Kidney tubule cell (primary cell): ENCODE measurements around the gene ERC2.

Experiments used
- DNase-seq: peaks from one replicate; pipeline ENCODE4 v3.0.0-alpha.2; 2018; ENCODE audit warnings: low spot score

Gene ERC2

GRCh38 chr3:56253941-56254665 is 214.2 kb downstream of the ERC2 start:
- DNase-seq = no peak

GRCh38 chr3:56251343-56251945 is 216.8 kb downstream of the ERC2 start:
- DNase-seq = peak; percentile 62

- DNase-seq = no peak
These were observed 220.2 kb downstream of the ERC2 start for GRCh38 chr3:56248021-56248420.

- DNase-seq = no peak
These were observed 230.0 kb downstream of the ERC2 start for GRCh38 chr3:56238299-56238698.

- no peak for DNase-seq
These were observed 234.5 kb downstream of the ERC2 start for GRCh38 chr3:56233742-56234141.

GRCh38 chr3:56229311-56229710 is 239.0 kb downstream of the ERC2 start:
- no peak for DNase-seq

GRCh38 chr3:56222866-56223265 is 245.4 kb downstream of the ERC2 start:
- no peak for DNase-seq

GRCh38 chr3:56219894-56220805 is 248.1 kb downstream of the ERC2 start:
- DNase-seq = peak; percentile 52

- DNase-seq = no peak
These were observed 258.1 kb downstream of the ERC2 start for GRCh38 chr3:56209982-56210751.

DNA sequence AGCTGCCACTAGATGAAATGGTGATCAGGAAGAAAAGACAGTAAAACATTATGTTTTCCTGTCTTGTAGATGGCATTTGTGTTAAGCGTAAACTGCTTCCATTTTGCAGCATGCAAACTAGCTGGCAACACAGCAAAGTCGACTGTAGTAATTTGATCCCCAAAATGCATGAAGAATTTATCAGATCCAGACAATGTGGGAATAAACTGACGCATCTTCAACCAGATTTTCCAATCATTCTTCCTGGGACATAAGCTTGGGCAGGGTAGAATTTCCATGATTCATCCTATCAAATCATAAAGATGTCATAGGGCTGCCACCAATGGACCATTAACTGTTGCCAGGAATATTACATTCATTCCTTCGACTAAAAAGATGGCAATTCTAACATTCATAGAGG is 260.3 kb downstream of the ERC2 start:
- DNase-seq = no peak

DNA sequence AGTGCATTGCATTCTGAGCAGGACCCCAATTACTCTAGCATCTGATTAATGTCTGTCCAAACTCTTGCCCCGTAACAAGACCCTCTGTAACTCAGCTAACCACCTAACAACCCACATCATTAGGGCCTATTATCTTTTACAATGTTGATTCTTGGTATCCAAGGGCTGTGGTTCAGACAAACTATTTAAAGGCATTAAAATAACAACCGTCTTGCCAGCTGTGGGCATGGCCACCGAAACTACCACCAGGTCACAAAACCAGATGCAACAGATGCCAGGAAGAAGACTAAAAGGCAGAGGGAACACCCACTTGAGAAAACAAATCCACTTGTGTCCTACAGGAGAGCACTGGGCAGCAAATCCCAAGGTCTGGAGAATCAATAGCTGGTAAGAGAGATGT is 262.9 kb downstream of the ERC2 start:
- no peak for DNase-seq

- DNase-seq = no peak
These were observed 265.3 kb downstream of the ERC2 start for GRCh38 chr3:56202997-56203396.

GRCh38 chr3:56201407-56201806 is 266.9 kb downstream of the ERC2 start:
- DNase-seq = no peak

GRCh38 chr3:56200251-56200650 is 268.0 kb downstream of the ERC2 start:
- no peak for DNase-seq

- DNase-seq = peak; percentile 31
These were observed 270.3 kb downstream of the ERC2 start for GRCh38 chr3:56197991-56198390.

DNA sequence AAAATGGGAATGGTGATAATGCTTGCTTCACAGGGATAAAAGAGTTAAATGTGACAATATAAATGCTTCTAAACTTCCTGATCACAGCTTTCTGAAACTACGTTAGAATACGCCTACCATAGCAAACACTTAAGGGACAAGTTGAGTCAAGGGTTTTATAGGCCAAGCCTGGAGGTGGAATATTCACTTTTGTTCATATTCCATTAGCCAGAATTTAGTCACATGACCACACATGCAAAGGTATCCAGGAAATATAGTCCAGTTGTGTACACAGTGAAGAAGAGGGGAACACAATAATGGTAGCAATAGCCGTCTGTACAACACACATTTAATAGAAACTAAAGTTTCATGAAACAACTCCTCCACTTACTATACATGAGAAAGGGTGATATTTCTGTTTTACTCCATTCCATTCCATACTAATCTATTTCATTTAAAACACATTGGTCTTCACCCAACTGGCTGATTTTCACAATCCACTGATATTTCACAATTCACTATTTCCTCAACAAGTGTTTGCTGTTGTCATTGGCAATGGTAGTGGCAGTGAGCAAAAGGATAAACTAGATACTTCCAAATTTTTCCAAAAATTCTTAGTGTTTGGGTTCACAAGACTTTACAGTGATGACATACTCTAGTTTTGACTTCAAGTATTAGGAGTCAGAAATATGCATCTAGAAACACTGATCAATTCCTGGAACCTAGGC is 270.9 kb downstream of the ERC2 start:
- no peak for DNase-seq

- no peak for DNase-seq
These were observed 271.6 kb downstream of the ERC2 start for GRCh38 chr3:56196700-56197099.

GRCh38 chr3:56193519-56193918 is 274.7 kb downstream of the ERC2 start:
- no peak for DNase-seq

- DNase-seq = peak; percentile 16
These were observed 276.3 kb downstream of the ERC2 start for GRCh38 chr3:56192001-56192400.

DNA sequence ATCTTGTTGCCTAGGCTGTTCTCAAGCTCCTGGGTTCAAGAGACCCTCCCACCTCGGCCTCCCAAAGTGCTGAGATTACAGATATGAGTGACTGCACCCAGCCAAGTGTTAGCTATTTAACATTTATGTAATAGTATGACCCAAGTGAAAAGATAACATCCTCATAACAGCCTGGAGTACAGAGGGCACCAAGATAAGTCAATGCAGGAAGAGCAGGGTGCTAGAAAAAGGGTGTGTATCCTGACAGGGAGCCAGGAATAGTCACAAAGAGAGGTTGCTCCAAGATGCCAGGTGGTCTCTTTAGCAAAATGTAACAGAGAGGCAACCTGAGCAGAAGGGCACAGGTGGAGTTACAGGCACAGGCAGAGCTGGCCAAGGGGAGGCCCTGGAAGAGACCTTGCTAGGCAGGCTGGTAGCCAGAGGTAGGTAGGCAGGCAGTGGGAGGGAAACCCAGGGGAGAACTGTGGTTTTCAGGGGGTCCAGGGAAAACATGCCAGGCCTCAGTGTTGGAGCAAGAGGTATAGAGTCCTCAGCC is 277.4 kb downstream of the ERC2 start:
- DNase-seq = no peak

GRCh38 chr3:56190130-56190529 is 278.1 kb downstream of the ERC2 start:
- DNase-seq = no peak
